ENCODE data around the gene TRIM47.

Gene TRIM47

DNA sequence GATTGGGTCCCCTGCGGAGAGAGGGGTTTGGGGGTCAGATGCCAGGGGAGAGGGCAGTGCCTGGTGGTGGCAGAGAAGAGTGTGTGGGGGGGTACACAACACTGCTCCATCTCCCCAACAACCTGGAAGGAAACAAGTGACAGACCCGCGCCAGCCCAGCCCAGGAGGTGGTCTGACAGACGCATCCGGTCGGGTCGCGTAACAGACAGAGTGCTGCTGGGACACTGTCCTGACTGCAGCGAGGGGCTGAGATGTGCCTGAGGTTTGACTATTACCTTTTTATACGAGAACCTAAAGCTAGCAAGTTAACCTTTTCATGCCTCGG is 50.3 kb downstream of the TRIM47 start:
- DNase-seq, result no peak

DNA sequence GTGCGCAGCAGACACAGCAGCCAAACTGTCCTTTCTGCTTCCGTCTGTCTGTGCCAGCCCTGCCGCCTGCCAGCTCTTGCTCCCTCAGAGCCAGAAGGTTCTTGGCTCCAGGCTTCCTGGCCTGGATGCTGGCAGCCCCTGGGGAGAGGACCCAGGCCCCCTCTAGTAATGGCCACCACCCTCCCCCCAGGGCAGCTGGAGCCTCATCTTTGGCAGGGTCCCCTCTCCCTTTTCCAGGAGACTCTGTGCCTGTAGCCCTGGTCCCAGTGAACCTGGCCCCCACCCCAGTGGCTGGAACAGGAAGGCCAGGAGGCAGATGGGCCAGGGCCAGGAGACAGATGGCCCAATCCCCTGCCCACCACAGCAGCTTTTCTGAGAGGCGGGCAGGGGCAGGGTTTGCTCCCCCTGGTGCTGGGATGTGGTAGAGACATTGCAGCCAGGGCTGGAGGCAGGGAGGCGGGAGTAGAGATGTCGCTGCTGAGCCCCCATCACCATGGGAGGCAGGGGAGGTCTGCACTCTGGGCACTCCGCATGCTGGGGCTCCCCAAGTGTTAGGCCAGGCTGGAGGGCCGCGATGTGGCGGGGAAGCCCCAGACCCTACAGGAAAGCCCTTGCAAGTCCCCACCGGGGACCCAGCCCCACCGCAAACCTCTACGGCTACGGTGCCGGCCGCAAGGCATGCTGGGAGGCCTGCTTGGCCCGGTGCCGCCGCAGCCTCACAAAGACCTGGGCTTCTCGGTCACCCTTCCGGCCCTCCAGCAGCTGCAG is 50.9 kb downstream of the TRIM47 start:
- DNase-seq, result no peak

DNA sequence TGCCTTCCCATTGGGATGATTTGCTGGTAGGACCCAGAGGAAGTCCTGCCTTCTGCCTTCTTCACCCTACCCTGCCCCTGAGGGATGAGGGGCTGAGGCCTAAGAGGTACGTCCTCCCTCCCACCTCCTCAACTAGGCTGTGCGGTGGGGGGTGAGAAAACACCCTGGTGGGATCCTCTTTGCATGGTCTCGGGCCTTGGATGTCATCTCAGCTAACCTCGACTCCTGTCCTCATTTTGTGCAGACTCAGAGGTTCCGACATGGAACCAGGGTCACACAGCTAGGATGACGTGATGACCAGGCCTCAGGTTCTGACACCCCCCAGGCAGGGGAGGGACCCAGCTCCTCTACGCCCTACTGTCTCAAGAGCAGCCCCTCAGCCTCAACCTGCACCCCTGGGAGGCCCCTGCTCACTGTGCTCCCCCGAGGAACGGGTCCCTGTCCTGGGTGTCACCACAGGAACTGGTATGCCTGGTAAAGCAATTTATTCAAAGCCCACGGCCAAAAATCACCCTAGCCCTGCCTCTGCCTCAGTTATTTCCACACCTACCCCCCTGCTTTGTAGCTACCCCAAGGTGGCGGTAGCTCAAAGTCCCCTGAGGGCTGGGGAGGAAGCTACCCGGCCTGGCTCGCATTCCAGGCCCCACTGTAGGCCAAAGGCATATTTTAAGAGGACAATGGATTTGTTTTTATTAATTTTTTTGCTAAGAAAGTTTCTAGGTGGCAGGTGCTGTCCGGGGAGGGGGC is 51.6 kb downstream of the TRIM47 start:
- no peak for DNase-seq

- DNase-seq, result no peak
Observed at GRCh38 chr17:75825748-75826370, 52.5 kb downstream of the TRIM47 start.

DNA sequence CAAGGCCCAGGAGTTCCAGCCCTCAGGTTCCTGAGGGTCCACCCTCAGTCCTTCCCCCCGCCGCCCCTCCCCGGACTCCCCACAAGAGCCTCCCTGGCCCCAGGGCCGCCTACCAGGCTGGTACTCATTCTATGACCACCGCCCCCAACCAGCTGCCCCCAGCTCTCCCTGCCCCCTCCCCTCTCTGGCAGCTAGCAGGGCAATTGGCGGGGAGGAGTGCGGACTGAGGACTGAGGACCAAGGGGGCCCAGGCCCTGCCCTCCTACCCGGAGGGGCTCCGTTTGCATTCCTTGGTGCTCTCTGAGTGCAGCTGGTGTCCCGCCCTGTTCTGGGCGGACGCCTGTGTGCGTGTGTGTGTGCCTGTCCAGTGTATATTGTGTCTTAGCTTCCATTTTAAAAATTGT is 53.2 kb downstream of the TRIM47 start:
- DNase-seq, result no peak

GRCh38 chr17:75824666-75825065 is 53.7 kb downstream of the TRIM47 start:
- no peak for DNase-seq
